Left renal cortex interstitium (tissue), 4 donors: Measurements from ENCODE around the gene PPP2R2C. TPM values are rescaled to one million over a fixed set of nuclear protein-coding genes. Genes with fewer than 3 reads are reported as not detected.

Source experiments
- DNase-seq, 4 donors: peaks; one replicate each; pipeline ENCODE4 v3.0.0-alpha.2; 2013; ENCODE audit warnings: low read depth in 4 of 4, low spot score in 2 of 4, missing footprints in 1 of 4
- polyA plus RNA-seq, 4 donors: library from polyadenylated mRNA; unstranded; fragments of 120-200 nt; gene quantifications; one replicate each; pipeline ENCODE4 v1.2.1, GENCODE V29; 2013; ENCODE audit not compliant: insufficient read length in 4 of 4

PPP2R2C gene
- polyA plus RNA-seq, 4 donors = 0.35 to 0.66 (median 0.53) TPM

- DNase-seq = no peak
Measured at GRCh38 chr4:6320663-6321062, 151.8 kb downstream of the PPP2R2C start.

GRCh38 chr4:6319530-6320150 is 152.8 kb downstream of the PPP2R2C start:
- no peak for DNase-seq

DNA sequence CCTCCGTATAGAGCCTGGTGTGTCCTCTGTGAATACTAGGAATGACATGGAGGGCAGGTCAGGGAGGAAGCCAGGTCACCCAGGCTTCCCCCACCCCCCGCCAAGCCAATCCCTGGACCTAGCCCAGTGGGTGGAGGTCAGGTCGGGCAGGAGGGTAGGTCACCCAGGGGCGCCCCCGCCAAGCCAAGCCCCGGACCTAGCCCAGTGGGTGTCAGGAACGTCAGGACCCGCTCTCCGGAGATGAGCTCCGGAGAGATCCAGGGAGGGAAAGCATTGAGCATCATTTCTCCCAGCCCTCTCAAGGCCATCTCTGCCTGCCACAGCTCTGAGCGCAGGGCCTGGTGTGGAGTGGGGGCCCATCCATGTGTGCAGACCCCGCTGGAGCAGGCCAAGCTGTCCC is 154.2 kb downstream of the PPP2R2C start:
- no peak for DNase-seq

GRCh38 chr4:6316461-6317003 is 155.9 kb downstream of the PPP2R2C start:
- DNase-seq = no peak

DNA sequence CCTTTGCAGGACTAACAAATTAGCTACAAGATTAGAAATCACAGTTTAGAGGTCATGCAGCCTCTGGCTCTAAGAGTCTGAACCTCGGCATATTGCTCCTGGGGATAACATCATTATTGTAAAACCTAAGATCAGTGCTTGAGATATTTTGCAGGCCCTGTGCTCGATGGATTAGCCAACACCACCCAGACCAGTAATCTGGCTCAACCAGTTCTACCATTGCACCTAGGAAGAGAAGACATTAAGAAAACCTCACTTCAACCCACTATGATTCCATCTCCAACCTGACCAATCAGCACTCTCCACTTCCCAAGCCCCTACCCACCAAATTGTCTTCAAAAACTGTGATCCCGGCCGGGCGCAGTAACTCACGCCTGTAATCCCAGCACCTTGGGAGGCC is 159.2 kb downstream of the PPP2R2C start:
- DNase-seq = no peak

- no peak for DNase-seq
Measured at GRCh38 chr4:6309777-6310176, 162.6 kb downstream of the PPP2R2C start.

GRCh38 chr4:6308899-6309643 is 163.3 kb downstream of the PPP2R2C start:
- DNase-seq = no peak

GRCh38 chr4:6307891-6308290 is 164.5 kb downstream of the PPP2R2C start:
- no peak for DNase-seq

DNA sequence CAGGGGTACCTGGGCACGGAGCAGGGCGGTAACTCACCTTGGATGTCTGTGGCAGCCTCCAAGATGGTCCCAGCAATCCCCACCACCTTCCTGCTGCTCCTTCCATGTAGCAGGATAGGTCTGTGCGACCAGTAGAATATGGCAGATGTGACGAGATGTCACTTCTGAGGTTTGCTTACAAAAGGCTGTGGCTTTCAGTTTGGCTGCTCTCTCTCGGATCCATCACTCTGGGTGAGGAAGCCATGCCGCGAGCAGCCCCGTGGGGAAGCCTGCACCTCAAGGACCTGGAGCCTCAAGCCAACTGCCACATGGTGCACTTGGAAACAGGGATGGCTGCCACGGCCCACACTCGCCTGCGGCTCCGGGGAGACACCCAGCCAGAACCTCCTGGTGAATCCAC is 165.2 kb downstream of the PPP2R2C start:
- DNase-seq = no peak

GRCh38 chr4:6306299-6306698 is 166.1 kb downstream of the PPP2R2C start:
- DNase-seq = no peak

DNA sequence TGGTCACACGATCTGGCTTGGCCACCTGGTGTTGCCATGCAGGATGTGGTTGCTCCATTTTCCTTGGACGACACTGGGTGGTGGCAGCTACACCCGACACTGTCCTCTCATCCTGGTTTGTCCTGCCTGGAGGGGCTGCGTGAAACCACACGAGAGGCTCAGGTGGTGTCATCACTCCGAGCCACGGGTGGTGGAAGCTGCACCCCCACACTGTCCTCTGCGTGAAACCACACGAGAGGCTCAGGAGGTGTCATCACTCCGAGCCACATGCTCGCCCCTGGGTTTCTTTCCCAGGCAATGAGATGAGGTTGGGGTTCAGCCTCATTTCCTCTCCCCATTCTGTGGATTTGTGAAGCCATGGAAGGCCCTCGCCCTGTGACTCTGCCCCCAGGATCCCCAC is 168.5 kb downstream of the PPP2R2C start:
- DNase-seq = no peak

DNA sequence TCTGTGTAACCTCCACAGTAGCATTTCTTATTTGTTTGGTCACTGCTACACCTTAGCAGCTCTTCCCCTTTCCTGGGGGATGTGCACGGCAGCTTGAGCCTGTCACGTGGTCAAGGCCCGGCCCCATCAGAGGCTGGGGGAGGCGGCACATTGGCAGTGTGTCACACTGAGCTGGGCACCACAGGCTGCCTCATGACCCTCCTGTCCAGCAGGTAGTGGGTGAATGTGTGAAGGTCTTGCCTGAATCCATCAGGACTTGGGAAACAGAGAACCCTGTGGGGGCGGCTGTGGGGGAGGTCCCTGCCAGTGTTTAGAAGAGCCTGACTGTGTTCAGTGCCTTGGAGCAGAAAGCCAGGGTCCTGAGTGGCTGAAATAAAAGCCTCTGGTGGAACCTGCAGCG is 169.5 kb downstream of the PPP2R2C start:
- DNase-seq = no peak

DNA sequence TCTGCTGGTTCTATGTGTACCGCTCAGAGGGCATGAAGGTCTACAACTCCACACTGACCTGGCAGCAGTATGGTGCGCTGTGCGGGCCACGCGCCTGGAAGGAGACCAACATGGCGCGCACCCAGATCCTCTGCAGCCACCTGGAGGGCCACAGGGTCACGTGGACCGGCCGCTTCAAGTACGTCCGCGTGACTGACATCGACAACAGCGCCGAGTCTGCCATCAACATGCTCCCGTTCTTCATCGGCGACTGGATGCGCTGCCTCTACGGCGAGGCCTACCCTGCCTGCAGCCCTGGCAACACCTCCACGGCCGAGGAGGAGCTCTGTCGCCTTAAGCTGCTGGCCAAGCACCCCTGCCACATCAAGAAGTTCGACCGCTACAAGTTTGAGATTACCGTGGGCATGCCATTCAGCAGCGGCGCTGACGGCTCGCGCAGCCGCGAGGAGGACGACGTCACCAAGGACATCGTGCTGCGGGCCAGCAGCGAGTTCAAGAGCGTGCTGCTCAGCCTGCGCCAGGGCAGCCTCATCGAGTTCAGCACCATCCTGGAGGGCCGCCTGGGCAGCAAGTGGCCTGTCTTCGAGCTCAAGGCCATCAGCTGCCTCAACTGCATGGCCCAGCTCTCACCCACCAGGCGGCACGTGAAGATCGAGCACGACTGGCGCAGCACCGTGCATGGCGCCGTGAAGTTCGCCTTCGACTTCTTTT is 170.5 kb downstream of the PPP2R2C start:
- DNase-seq = no peak

DNA sequence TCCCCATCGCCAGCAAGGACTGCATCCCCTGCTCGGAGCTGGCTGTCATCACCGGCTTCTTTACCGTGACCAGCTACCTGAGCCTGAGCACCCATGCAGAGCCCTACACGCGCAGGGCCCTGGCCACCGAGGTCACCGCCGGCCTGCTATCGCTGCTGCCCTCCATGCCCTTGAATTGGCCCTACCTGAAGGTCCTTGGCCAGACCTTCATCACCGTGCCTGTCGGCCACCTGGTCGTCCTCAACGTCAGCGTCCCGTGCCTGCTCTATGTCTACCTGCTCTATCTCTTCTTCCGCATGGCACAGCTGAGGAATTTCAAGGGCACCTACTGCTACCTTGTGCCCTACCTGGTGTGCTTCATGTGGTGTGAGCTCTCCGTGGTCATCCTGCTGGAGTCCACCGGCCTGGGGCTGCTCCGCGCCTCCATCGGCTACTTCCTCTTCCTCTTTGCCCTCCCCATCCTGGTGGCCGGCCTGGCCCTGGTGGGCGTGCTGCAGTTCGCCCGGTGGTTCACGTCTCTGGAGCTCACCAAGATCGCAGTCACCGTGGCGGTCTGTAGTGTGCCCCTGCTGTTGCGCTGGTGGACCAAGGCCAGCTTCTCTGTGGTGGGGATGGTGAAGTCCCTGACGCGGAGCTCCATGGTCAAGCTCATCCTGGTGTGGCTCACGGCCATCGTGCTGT is 171.2 kb downstream of the PPP2R2C start:
- DNase-seq = no peak

- no peak for DNase-seq
Measured at GRCh38 chr4:6300359-6300758, 172.1 kb downstream of the PPP2R2C start.

DNA sequence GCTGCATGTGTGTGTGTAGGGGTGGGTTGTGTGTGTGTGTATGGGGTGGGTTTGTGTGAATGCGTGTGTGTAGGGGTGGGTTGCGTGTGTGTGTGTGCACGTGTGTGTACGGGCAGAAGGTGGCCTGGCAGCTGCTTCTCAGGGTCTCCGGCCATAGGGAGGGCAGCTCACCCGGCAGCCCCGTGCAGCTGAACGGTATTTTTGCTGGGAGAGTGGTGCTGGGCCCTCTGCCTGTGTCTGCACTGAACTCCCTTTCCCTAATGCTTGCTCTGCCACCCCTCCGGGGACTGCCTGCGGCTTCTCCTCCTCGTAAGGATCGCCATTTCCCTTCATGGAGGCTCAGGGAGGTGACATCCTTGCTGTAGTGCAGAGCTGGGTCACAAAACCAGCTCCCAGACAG is 172.5 kb downstream of the PPP2R2C start:
- no peak for DNase-seq

DNA sequence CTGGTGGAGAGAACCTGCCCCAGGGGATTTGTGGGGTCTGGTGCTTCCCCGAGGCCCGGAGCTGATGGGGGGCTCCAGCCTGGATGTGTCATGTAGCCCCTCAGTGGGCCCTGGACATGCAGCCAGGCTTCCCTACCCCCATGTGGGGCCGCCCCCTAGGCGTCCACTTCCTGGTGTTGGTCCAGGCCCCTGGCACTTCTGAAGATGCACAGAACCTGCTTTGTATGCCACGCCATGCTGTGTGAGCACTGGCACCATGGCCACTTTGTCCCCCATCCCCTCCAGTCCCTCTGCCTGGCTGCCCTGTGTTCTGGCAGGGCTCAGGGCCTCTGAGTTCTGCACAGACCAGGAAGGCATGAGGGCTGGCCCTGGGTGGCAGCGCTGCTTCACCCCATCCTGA is 173.6 kb downstream of the PPP2R2C start:
- DNase-seq = no peak

DNA sequence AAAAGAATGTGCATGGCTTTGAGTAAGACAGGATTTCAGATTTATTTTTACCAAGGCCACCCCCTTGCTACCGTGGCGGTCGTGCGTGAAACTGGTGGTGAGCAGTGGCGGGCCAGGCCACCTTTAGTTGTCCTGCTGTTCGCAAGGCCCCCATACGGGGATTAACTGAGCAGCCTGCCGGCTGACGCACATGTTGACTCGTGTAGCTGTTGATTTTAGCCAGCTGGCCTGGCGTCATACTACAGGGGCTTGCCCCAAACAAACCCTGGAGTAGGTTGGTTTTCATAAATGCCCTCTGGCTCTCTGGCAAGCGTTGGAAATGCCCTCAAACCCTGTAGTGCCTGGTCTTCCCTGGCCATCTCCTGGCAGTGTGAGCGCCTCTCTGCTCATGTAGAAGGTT is 174.4 kb downstream of the PPP2R2C start:
- DNase-seq = no peak

- no peak for DNase-seq
Measured at GRCh38 chr4:6297266-6297815, 175.1 kb downstream of the PPP2R2C start.

DNA sequence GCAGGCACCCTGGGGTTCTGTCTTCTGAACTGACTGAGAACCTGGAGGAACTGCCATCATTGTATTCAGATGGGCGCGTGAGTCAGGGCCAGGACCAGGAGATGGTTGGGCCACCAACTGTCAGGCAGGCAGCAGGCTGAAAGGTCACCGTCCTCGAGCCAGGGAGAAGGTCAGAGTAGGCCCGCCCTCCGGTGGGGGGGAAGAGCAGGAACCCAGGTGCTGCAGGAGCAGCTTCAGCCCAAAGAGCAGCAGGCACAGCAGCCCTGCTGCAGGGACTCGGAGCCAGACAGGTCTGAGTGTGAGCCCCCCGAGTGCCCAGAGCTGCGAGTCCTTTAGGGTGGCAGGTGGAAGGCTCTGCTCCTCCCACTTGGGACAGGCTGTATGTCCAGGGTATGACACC is 176.4 kb downstream of the PPP2R2C start:
- no peak for DNase-seq

DNA sequence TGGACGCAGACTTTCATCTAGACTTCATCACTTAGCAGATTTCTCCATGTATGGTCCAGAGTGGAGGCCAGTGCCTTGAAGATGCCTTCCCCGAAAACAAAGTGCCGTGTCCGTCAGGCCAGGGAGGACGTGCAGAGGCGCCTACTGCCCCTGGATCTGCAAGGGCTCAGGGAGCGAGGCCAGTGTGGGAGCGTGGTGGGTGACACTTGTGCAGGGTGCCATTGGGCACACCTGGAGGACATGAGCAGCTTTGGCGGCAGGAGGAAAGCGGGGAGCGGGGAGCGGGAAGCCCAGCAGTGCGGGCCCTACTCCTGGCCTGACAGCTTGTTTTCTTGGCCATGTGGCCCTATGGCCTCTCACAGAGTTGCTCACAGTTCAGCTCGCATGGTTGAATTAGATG is 176.9 kb downstream of the PPP2R2C start:
- DNase-seq = no peak
